NK-92 (cell line): ENCODE data around the gene ZBP1.

Source experiments
- DNase-seq: peaks from one replicate; lab custom pipeline; 2025; ENCODE audit not compliant: unreplicated experiment; lab: John Stamatoyannopoulos, UW

The ZBP1 gene

GRCh38 chr20:57658833-57659516 is 38.7 kb upstream of the ZBP1 start:
- no peak for DNase-seq

DNA sequence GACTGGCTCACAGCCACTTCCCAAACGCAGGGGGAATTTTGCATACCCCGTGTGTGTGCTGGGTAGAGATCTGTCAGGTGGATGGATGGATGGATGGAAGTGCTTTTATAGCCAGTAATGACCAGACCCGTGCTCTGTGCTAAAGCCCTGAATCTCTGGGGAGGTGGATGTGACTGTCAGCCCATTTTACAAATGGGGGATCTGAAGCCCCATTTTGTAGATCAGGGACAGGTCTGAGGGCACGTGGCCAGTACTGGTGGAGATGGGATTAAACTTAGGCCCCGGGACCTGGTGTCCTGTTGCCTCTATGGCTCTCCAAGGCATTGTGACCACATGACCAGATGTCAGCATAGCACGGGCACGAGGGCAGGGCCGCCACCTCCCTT is 38.2 kb upstream of the ZBP1 start:
- DNase-seq, result no peak

GRCh38 chr20:57657535-57658446 is 37.6 kb upstream of the ZBP1 start:
- DNase-seq, result no peak

- no peak for DNase-seq
Measured at GRCh38 chr20:57656821-57657534, 36.8 kb upstream of the ZBP1 start.

DNA sequence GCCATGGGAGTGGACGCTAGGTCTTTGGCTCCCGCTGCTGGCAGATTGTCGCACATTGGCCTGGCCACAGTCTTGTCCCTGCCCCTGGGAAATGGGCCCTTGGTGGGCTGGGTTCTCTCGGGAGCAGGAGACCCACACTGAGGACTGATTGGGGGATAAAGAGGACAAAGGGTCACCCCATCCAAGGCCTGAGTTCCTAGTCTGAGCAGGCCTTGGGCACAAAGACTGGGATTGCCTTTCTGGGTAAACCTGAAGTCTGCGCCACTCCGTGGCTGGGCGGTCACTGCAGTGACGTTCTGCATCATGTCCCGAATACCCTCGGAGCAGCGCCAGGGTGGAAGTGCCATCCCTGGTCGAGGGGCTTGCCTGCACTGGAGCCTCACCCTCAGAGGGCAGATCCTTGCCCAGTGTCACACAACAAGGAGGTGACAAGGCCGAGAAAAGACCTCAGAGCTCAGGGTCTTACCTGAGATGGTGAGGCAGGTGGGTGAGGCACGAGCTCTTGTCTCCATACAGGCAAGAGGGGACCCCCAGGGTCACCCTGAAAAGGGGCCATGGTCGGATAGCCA is 36.1 kb upstream of the ZBP1 start:
- DNase-seq, result no peak

DNA sequence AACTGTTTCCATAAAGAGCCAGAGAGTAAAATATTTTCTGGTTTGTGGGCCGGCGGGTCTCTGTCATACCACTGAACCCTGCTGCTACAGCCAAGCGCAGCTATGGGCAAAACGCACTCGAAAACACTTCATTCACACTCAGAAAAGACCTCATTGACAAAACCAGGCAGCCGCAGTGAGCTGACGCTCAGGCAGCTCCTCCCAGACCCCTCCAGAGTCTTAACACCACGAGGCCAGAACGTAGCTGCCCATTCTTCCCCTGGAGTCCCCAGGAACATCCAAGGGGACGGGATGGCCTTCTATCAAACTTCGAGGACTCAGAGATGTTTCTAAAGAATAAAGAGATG is 35.6 kb upstream of the ZBP1 start:
- DNase-seq, result no peak

- no peak for DNase-seq
Measured at GRCh38 chr20:57654998-57655808, 35.0 kb upstream of the ZBP1 start.

- no peak for DNase-seq
Measured at GRCh38 chr20:57654363-57654997, 34.3 kb upstream of the ZBP1 start.

DNA sequence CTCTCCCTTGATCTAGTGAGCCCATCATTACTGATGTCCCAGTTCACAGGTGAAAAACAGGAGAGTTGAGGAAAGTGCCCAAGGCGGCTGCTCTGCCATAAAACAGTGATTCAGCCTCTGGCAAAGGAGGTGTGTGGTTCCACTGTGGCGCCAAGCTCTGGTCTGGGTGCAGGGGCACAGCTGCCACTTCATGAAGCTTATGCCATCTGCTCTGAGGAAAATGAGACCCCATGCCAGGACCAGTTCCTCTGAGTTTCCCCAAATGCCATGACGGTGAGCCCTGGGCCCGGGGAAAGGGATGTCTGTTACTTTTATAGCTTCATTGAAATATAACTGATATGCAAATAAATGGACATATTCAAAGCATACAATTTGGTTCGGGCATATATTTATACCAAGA is 33.7 kb upstream of the ZBP1 start:
- no peak for DNase-seq

DNA sequence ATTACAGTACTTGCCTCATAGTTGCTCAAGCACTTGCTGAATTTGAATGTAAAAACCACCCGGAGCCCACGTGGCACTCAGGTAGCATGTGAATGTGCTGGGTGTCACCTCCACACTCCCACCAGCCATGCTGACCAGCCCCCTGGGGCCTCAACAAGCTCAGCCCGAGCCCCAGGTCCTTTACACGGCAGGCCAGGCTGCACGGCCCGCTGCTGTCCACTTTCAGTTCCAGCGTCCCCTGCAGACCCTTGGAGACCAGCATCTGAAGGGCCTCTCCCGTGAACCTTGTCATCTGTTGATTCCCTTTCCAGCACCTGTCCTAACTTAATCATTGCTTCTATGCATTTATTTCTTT is 33.3 kb upstream of the ZBP1 start:
- DNase-seq, result no peak

DNA sequence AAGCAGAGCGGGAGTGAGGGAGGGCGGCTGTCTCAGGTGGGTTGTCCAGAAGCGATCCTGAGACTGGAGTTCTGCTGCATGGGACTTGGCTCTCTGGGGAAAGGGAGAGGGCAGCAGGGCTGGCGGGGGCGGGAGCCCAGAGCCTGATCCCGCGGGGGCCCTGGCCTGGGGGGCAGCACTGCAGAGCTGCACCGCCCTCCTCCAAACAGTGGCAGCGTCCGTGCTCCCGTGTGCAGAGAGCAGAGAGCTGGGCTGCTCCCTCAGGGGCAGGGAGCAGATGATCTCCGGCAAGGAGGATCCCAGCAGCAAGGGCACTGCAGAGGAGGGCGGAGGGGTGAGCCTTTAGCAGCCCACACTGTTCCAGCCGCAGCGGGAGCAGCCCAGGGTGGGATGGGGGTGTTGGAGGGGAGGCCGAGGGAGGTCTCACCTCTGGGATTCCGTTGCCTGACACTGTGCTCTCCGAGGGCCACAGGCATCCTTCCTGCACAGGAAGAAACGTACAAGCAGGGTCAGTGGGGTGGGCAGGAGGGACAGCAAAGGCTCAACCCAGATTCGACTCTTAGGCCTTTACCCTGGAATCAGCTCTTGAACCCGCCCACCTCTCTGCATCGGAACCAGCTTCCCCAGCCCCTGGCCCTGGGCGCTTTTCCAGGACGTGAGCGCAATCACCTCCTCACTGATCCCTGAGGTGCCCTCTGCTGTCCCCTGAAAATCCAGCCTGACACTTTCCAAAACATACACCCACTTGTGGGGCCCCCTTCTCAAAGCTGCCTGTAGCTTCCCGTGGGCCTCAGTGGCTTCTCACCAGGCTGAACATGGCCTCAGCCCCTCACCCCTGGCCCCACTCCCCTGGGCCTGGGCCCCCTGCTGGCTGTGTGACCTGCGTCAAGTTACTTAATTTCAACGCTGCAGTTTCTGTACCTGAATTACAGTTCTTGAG is 32.6 kb upstream of the ZBP1 start:
- no peak for DNase-seq

DNA sequence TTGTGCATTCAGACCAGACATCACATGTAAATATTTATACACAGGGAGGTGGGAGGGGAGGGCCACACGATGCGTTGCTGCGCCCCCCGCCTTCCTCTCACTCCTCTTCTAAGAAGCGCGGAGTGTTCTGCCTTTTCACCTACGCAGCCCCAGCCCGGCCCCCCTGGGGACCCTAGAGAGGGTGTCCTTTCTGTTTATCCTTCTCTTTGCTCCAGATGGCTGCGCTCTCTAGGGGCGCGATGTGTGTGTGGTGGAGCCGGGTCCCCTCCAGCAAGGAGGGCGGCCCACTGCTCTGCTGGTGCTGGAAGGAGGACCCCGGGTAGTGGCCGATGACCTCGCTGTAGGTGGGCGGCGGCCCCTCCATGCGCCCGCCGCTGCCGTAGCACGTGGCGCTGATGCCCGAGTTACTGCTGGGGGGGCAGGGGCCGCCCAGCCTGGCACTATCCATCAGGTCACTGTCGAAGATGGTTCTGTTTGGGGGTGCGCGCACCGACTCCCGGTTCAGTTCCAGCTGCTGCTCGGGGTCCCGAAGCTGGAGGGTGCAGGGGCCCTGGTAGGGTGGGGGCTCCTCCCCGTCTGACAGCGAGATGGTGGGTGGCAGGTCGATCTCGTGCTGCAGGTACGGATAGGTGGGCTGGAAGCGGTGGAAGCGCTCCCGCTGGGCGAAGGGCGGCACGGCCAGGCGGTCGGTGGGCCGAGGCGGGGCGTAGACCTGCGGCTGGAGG is 31.8 kb upstream of the ZBP1 start:
- DNase-seq, result no peak

DNA sequence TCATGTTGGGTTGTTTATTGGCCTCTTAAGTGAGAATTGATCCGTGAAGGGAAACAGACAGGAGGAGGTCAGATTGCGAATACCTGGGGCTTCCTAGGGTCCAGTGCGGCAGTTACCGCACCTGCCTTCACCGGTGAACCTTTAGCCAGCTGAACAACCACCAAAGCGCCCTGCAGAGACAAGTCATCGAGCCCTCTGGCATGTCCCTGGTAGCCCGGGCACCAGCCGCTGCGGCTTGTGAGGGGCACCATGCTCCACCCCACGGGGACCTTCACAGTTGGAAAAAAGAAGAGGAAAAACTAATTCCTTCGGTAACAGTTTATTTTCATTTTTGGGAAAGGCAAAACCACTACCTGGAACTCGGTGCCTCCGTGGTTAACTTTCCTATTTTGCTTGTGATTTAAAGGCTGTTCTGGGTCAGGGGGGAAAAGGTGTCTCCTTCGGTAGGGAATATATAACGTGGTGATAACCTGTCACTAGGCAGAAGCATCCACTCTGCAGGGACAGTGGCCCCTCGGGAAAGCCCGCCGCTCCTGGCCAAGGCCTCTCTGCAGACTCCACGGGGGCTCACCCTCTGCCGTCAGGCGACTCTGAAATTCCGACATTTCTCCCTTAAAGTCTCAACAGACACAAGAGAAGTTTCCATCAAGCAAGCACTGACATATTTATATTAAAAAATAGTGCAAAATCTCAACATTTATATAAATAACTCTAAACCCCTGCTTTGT is 30.7 kb upstream of the ZBP1 start:
- no peak for DNase-seq

- no peak for DNase-seq
Measured at GRCh38 chr20:57650266-57650665, 30.0 kb upstream of the ZBP1 start.

DNA sequence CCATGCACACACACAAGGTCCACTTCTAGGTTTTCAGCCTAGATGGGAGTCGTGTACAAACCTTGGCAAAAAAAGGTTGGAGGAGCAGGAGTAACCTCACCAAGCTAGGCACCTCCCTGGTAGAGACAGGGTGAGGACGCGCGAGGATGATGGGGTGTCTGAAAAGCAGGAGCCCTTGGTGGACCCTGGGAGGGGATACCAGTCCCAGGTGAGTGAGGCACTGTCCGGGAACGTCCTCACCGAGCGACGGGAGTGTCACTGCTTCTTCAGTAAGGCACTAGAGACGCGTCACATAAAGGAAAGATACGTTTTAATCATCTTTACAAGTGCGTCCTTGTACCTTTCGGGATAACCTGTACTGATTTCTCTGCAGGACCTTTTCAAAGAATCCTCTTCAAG is 29.4 kb upstream of the ZBP1 start:
- DNase-seq, result no peak

DNA sequence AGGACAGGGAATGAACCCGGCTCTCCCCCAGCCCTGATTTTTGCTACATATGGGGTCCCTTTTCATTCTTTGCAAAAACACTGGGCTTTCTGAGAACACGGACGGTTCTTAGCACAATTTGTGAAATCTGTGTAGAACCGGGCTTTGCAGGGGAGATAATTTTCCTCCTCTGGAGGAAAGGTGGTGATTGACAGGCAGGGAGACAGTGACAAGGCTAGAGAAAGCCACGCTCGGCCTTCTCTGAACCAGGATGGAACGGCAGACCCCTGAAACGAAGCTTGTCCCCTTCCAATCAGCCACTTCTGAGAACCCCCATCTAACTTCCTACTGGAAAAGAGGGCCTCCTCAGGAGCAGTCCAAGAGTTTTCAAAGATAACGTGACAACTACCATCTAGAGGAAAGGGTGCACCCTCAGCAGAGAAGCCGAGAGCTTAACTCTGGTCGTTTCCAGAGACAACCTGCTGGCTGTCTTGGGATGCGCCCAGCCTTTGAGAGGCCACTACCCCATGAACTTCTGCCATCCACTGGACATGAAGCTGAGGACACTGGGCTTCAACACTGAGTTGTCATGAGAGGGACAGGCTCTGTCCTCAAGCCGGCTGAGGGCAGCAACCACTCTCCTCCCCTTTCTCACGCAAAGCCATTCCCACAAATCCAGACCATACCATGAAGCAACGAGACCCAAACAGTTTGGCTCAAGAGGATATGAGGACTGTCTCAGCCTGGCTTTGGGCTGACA is 28.8 kb upstream of the ZBP1 start:
- no peak for DNase-seq
